HG03060 (cell line): ENCODE data around the gene EGLN1.

Experiments used
- ATAC-seq: cut with Tn5 transposase; IDR thresholded peaks from one replicate; pipeline ENCODE4 v1.9.1; 2021; ENCODE audit warnings: low read depth, moderate number of reproducible peaks; ENCODE audit not compliant: unreplicated experiment

Gene EGLN1

DNA sequence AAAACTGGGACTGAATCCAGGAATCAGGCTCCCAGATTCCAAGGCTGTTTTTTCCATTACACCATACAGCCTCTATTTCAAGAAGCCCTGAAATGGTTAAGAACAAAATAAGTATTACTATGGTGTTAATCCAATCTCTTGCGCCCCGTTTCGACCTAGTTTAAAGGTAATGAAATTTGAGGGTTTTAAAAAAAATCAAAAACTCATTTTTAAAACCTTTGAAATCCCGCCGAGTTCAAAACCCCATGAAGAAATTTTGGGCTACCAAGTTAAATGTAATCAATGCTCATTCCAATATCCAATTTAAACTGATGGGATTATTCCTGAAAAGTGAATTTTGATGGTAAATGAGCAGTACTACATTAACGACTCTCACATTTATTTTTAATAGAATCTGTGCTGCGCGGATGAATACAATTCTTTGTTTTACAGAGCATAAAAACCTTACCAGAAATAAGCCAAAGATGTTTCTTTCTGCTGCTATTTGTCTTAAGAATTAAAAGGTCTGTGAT is 767 bp upstream of the EGLN1 start:
- no peak for ATAC-seq

DNA sequence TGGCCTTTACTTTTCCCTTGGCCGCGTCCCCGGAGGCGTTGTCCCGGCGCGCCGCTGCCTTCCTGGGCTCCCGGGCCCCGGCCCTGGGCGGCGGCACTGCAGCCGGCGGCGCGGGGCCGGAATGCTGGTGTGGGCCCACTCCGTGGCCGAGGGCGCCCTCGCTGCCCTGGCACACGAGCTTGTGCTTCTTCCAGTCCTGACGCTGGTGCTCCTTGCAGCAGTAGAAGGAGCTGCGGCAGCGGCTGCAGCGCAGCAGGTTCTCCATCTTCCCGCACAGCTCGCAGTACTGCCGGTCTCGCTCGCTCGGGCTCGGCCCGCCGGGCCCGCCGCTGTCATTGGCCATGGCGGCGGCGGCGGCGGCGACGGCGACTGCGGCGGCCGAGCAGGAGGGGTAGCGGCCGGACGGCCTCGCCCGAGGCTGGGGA is 529 bp downstream of the EGLN1 start:
- peak; percentile 4 for ATAC-seq

DNA sequence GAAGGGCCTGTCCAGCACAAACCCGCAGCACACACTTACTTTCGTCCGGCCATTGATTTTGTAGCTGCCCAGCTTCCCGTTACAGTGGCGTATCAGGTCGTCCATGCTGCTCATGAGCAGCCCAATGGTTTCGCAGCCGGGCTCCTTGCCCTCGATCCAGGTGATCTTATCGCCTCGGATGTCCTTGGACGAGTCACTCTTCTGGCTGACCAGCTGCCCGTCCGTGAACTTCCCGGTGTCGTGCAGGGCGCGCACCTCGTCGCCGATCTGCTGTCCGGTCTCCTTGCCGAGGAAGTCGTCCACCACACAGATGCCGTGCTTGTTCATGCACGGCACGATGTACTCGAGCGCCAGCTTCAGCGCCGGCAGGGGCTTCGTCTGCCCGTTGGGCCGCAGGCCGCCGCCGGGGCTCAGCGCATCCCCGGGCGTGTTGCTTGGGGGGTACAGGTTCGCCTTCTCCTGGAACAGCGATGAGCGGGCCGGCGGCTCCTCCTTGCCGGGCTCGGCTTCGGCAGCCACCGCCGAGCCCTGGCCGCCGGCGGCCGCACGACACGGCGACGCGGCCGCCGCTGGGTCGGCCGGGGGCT is 1.0 kb downstream of the EGLN1 start:
- ATAC-seq, result no peak

DNA sequence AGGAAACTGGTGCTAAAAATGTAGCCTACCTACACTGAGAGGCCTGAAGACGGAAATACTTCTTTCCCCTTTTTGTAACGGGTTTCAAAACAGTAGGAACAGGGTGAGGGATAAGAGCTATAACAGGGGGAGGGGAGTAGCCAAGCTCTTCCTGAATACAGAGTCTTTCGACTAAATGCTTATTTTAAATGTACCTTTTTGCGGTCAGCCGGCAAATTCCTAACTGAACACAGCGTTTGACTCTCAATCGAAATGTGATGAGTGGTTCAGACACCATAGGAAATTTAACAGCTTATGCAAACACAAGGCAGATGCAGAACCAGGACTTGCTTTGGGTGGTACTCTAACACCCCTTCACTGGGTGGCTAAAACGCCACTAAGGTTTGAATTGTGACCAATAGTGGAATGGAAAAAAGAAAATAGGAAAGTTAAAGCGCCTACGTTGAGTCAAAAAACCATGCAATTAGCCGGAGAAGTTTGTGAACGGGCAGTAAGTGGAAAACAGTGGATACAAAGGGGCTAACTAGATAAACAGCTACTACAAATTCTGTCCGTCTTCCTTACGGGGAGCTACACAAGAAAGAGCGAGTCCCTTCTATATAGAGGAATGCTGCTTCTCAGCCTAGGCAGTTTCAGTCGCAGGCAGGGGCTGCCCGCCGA is 1.7 kb downstream of the EGLN1 start:
- ATAC-seq, result no peak

DNA sequence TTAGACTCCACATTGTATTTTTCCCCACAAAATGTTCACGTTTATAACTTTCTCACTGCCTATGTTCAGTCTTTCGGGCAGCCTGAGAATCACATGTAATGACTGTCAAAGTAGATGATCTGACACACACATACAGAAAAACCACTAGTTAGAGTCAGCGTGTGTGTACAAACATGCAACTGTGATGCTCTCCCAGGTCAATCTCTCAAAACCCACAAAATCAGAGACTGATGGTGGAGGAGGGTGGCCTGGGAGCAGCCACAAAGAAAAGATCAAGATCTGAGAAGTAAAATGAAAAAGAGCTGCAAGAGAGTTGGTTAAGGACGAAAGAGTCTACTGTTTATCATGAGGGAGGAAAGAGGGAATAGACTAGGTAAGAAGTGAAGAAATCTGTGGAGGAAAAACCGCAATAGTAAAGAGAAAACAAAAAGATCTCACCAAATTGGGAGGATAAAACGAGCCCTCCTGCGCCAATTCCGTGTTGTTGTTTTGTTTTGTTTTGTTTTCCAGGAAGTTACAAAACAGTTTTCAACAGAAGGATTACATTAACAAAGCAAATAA is 2.3 kb downstream of the EGLN1 start:
- no peak for ATAC-seq

DNA sequence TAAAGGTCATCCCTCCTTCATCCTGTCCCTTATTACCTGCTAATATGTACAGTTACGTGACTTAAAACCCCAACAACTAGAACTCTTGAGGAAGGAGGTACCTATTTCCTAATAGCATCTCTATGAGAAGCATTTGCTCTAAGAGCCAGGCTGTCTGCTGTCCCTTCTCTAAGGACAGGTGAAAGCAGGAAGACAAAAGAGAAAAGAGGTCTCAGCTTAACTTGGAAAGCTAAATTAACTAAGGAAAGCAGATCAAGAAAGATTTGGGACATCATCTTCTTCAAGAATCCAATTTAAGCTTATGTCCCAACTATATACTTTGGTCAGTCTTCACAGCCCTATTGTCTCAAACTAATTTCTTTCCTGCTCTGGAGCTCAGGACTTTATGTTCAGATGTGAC is 2.9 kb downstream of the EGLN1 start:
- ATAC-seq, result no peak

DNA sequence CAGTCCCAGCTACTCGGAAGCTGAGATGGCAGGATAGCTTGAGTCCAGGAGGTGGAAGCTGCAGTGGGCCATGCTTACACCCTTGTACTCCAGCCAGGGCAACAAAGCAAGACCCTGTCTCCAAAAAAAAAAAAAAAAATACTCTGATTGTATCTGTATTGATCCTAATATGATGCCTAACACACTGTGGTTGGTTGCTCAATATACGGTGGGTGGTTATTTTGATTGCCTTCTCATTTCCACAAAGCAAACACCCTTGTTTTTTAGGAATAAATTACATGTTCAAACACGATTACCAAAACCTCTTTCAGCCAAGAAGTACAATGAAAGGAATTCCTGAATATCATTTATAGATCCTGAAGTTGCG is 3.4 kb downstream of the EGLN1 start:
- no peak for ATAC-seq

DNA sequence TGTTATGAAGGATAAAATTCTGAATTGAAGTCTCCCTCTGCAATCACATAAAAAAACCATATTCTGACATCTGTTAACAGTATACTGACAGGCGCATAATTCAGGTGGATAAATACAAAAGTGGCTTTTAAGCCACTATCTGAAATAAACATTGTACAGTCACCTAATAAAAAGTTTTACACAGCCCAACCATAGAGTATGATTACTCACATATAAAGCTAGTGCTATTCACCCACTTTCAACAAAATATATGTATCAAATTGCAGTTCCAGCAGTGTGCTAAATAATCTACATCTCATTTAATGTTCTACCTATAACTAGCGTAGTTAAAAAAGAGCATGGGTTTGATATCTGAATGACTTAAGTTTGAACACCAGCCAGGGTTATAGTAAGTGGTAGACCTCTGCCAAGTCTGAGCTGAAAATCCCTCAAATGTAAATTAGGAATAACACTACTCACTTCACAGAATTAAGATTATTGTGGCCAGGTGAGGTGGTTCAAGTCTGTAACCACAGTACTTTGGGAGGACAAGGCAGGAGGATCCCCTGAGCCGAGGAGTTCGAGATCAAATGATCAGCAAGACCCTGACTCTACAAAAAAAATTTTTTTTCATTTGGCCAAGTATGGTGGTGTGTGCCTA is 3.9 kb downstream of the EGLN1 start:
- ATAC-seq, result no peak

DNA sequence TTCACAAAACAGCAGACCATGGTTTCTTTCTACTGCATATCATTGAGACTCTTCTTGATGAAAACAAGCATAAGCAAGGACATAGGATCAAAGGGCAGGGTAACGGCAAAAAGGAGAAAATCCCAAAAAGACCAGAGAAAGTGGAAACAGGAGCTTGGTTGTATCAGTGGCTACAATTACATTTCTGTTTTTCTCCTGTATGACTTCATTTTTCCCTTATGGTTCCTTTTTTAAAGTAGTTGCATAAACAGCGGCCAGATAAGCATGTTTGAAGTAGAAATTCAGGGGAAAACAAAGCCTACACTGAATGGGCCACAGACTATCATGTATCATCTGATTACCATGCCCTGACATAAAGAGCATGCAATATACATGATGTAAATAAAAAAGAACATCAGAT is 4.6 kb downstream of the EGLN1 start:
- ATAC-seq, result no peak

DNA sequence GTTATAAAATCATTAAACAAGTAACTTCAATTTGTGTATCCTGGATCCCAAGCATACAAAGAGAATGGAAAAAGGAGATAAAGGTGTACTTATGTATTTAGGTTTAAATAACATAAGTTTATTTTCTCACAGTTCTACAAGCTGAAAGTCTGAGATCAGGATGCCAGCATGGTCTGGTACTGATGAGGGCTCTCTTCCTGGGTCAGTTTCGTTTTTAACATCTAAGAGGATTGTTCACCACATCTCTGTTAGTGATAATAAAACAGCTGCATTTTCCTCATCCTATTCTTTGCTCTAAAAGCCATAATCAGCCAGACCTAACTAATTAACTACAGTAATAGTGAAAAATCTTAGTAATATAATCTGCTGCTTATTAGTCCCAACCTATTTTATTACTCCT is 5.2 kb downstream of the EGLN1 start:
- no peak for ATAC-seq

DNA sequence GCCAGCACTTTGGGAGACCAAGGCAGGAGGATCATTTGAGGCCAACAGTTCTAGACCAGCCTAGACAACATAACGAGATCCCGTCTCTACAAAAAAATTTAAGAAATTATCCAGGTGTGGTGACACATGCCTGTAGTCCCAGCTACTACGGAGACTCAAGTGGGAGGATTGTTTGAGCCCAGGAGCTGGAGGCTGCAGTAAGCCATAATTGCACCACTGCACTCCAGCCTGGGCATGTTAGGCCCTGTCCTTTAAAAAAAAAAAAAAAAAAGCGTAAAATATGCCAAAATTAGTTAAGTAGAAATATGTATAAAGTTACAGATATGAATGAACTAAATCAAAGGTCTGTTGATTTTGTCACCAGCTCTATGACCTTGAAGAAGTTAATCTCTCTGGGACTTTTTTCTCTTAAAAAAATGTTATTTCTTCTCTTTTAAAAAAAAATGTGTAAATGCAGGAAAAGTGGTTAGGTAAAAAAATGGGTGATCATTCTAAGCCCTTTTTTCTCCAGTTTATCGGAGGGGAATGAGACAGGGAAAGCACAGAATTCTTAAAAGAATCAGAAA is 7.0 kb downstream of the EGLN1 start:
- no peak for ATAC-seq

DNA sequence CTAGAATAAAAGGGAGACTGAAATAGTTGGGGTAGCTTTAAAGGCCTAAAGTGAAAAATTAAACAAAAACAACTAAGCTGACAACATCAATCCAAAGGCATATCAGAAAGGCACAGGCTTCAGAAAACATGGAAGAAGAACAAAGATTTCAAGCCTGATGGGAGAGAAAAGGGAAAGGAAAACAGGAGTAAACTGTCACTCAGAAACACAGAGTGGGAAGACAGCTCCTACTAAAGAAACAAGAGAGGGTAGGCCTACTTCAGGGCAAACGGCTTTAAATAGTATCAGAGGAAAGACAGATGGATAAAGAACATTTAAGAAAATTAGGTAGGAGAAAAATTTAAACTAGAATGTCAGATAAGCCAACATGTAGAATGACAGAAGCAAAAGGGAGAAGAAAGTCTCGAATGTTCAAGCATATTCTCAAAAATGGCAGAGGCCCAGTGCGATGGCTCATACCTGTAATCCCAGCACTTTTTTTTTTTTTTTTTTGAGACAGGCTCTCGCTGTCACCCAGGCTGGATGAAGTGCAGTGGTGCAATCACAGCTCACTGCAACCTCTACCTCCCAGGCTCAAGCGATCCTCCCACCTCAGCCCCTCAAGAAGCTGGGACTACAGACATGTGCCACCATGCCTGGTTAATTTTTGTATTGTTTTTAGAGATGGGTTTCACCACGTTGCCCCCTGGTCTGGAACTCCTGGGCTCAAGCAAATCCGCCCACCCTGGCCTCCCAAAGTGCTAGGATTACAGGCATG is 7.6 kb downstream of the EGLN1 start:
- no peak for ATAC-seq

DNA sequence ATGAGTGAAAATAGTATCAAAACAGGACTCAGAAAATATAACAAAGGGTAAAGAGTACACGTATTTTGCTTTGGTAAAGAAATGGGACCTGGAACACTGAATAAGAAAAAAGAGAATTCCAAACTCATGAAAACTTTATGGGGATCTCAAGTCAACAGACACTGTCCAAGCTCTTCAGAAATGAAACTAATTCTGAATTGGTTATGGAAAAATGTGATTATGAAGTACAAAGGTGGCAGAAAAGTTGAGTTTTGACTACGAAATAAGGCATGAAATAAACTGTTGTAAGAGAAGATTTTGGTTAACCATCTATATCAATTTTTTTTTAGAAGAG is 8.4 kb downstream of the EGLN1 start:
- no peak for ATAC-seq

DNA sequence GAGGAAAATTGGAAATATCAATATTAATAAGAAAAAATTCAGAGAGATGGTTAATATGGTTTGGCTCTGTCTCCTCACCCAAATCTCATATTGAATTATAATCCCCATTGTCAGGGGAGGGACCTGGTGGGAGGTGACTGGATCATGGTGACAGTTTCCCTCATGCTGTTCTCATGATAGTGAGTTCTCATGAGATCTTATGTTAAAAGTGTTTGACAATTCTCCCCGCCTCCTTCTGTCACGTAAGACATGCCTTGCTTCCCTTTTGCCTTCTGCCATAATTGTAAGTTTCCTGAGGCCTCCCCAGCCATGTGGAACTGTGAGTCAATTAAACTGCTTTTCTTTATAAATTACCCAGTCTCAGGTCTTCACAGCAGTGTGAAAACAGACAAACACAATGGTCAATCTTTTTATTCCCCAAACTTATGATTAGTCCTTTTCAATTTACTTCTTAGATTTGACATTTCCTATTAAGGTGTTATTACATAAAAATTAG is 11.0 kb downstream of the EGLN1 start:
- no peak for ATAC-seq

DNA sequence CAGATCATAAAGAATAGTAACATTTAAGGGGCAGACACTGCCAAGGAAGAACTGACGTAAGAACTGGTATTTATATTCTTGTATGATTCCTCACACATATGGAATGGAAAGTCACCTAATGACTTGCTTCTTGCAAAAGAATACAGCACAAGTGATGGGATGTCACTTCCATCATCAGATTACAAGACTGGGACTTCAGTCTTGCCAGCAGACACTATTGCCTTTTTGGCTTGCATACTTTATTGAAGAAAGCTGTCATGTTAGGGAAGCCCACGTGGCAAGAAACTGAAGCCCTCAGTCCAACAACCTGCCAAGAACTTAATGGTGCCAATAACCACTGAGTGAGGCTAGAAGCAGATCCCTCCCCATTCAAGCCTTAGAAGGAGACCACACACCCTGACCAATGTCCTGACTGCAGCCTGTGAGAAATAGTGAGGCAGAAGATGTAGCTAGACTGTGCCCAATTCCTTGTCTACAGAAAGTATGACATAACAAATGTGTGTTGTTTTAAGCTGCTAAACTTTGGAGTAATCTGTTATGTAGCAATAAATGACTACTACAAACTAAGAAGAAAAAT is 12.0 kb downstream of the EGLN1 start:
- no peak for ATAC-seq

DNA sequence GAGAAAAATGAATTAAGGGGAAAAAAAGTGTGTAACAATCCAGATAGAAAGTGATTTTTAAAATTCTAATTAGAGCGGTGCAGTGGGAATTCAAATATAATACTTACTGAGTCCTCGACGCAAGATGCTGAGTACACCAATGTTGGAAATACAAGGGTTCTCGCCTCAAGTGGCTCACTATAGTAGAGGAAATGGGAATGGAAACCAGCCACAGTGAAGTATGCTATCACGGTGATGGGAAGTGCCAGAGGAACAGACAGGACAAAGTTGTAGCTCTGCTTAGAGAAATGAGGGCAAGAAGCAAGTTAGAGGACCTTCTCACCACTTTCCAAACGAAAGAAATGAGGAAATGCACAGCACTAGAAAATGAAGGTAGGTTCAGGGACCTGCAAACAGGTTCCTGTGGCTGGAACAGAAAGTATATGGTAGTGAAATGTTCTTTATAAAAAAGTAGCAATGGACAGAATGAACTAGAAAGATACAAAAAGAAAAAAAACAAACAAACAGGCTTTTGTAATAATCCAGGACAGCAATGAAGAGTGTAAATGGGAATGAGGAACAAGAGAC is 13.5 kb downstream of the EGLN1 start:
- no peak for ATAC-seq

DNA sequence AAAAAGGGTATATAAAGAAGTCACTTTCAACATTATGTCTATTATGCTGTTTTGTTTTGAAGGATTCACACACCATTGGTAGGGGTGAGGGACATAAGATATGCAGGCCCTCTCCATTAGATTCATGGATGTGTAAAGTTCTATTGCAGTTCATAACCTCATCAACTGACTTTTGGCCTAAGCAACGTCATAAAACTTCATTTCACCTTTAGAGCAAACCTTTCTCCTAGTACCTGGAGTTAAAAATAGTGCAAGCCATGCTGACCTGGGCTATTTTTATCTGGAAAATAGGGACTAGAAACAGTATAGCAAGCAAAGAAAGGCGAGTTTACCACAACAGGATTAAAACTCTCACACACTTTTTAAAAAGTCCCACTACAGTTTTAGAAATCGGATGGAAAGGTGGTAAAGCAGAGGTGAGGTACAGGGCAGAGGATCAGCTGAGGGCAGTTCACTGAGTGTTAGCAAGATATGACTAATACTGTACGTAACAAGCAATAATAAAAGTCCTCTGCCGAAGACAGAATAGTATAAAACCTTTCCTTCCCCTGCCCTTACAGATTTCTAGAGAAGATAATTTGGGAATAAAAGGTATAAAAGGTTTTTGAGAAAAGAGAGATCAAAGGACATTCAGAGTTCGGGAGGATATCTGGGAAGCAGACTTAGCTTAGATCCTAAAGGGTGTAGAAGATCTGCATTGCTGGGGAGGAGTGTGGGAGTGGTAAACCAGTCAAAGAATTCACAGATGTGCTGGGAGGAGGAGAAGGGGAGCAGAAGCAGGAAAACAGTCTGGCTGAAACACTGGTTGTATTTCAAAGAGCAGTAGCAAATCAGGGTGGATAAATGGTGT is 14.3 kb downstream of the EGLN1 start:
- no peak for ATAC-seq

DNA sequence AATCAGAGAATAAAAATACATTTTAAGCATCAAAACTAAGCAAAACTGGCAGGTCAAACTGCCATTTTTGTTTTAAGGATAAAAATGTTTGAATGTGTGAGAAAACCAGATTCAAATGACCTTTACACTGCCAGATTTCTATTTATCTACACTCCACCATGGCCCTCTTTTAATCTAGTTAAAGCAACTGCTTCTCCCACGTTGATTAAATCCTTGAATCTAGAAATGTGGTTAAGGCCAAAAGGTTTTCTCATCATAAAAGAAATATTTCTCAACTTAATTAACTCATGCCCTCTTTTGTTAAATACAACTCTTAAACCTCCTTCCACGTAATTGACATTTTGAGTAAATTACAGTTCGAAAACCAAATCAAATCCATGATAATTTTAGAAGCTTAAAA is 15.0 kb downstream of the EGLN1 start:
- ATAC-seq, result no peak

DNA sequence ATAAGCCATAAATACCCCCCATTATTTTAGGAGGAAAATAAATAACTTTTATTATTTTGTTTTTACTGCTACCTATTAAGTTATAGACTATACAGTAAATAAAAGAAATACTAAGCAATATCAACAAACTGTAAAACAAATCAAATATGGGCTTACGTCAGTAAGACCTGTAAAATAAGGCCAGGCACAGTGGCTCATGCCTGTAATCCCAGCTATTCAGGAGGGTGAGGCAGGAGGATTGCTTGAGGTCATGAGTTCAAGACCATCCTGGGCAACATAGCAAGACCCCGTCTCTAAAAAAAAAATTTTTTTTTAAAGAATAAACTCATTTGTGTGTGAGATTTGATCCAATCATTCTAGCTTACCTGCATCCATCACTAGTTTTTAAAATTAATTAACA is 17.8 kb downstream of the EGLN1 start:
- no peak for ATAC-seq
